CD14-positive monocyte (primary cell): ENCODE measurements around the gene INPP5A. TPM values are rescaled to one million over a fixed set of nuclear protein-coding genes. Genes with fewer than 3 reads are reported as not detected.
A peak's percentile ranks its signal among the peaks of the same experiment; 100 is the strongest.

Experiments used
- DNase-seq, 3 donors: peaks; one replicate each; pipeline ENCODE4 v3.0.0-alpha.2; 2011 to 2022
- H2AFZ ChIP-seq: 2 replicates; pipeline ENCODE4 v1.6.0; 2012; ENCODE audit warnings: mild to moderate bottlenecking, low read depth, low read length, inconsistent platforms; ENCODE audit not compliant: insufficient read depth, poor library complexity, severe bottlenecking
- H3K27ac ChIP-seq, 2 donors: 1 replicate in 1 of 2; 2 replicates in 1 of 2; pipeline ENCODE4 v1.5.1; 2012 to 2013; ENCODE audit warnings: low read length in 2 of 2, control low read depth in 1 of 2, inconsistent platforms in 1 of 2, low read depth in 1 of 2, mild to moderate bottlenecking in 1 of 2
- H3K27me3 ChIP-seq, 2 donors: one replicate each; pipeline versions ENCODE4 v1.6.0 to v1.6.1; 2011 to 2013; ENCODE audit warnings: low read length in 2 of 2; ENCODE audit not compliant: control insufficient read depth in 2 of 2, insufficient read depth in 2 of 2
- H3K36me3 ChIP-seq, 2 donors: replicated peaks in 1 of 2; 1 replicate in 1 of 2; 2 replicates in 1 of 2; pipeline versions ENCODE4 v1.5.1 to v1.6.1; 2012 to 2013; ENCODE audit warnings: low read length in 2 of 2, control low read depth in 1 of 2, inconsistent platforms in 1 of 2, mild to moderate bottlenecking in 1 of 2; ENCODE audit not compliant: insufficient read depth in 2 of 2, control insufficient read depth in 1 of 2
- H3K4me1 ChIP-seq, 2 donors: 1 replicate in 1 of 2; 2 replicates in 1 of 2; pipeline versions ENCODE4 v1.5.1 to v1.6.1; 2012 to 2013; ENCODE audit warnings: low read length in 2 of 2, control low read depth in 1 of 2, inconsistent platforms in 1 of 2, mild to moderate bottlenecking in 1 of 2, moderate library complexity in 1 of 2; ENCODE audit not compliant: insufficient read depth in 2 of 2, control insufficient read depth in 1 of 2
- H3K4me2 ChIP-seq: replicated peaks from 2 replicates; pipeline ENCODE3; 2012; ENCODE audit warnings: low read length, moderate library complexity, mild to moderate bottlenecking; ENCODE audit not compliant: poor library complexity, severe bottlenecking; ENCODE audit errors: extremely low read depth
- H3K4me3 ChIP-seq, 3 experiments: fragments of 200-600 bp in 1 of 3; sonication (generic) in 1 of 3; replicated peaks in 1 of 3; 1 replicate in 2 of 3; 2 replicates in 1 of 3; pipeline ENCODE4 v1.5.1; 2011 to 2013; ENCODE audit warnings: low read length in 3 of 3, mild to moderate bottlenecking in 3 of 3, control low read depth in 2 of 3, low read depth in 2 of 3, inconsistent platforms in 1 of 3, moderate library complexity in 1 of 3
- H3K79me2 ChIP-seq: 2 replicates; pipeline ENCODE4 v1.6.0; 2012; ENCODE audit warnings: mild to moderate bottlenecking, control low read depth, inconsistent platforms, low read length, moderate library complexity; ENCODE audit not compliant: insufficient read depth
- H3K9ac ChIP-seq: 2 replicates; pipeline ENCODE4 v1.6.0; 2017; ENCODE audit warnings: low read length, mild to moderate bottlenecking; ENCODE audit not compliant: insufficient read depth, poor library complexity, severe bottlenecking
- H3K9me3 ChIP-seq, 2 donors: replicated peaks in 1 of 2; 1 replicate in 1 of 2; 2 replicates in 1 of 2; pipeline versions ENCODE4 v1.5.1 to v1.6.1; 2012 to 2013; ENCODE audit warnings: low read length in 2 of 2, control low read depth in 1 of 2; ENCODE audit not compliant: control insufficient read depth in 1 of 2, insufficient read depth in 1 of 2
- H4K20me1 ChIP-seq: 2 replicates; pipeline ENCODE4 v1.6.0; 2012; ENCODE audit warnings: mild to moderate bottlenecking, low read length, control low read depth, moderate library complexity; ENCODE audit not compliant: insufficient read depth
- H3K27ac Mint-ChIP-seq, 7 donors: one replicate each; pipeline ENCODE4 v1.8.0; 2020; ENCODE audit warnings: mild to moderate bottlenecking in 7 of 7, mixed read lengths in 7 of 7, moderate library complexity in 6 of 7, inconsistent platforms in 2 of 7
- H3K27me3 Mint-ChIP-seq, 3 donors: one replicate each; pipeline ENCODE4 v1.8.0; 2021 to 2022; ENCODE audit warnings: low read depth in 3 of 3, mild to moderate bottlenecking in 3 of 3, mixed read lengths in 3 of 3, moderate library complexity in 3 of 3, inconsistent platforms in 1 of 3
- H3K36me3 Mint-ChIP-seq, 2 donors: one replicate each; pipeline ENCODE4 v1.8.0; 2020; ENCODE audit warnings: mixed read lengths in 2 of 2, inconsistent platforms in 1 of 2, mild to moderate bottlenecking in 1 of 2
- H3K4me1 Mint-ChIP-seq: one replicate; pipeline ENCODE4 v1.8.0; 2020; ENCODE audit warnings: mild to moderate bottlenecking, mixed read lengths
- H3K4me3 Mint-ChIP-seq, 2 donors: one replicate each; pipeline ENCODE4 v1.8.0; 2020; ENCODE audit warnings: mild to moderate bottlenecking in 2 of 2, mixed read lengths in 2 of 2, moderate library complexity in 1 of 2
- H3K9me3 Mint-ChIP-seq, 7 donors: one replicate each; pipeline ENCODE4 v1.8.0; 2020 to 2022; ENCODE audit warnings: mixed read lengths in 7 of 7, mild to moderate bottlenecking in 6 of 7, moderate library complexity in 6 of 7, inconsistent platforms in 2 of 7
- WGBS: methylation state at CpG from one replicate; pipeline ENCODE4 v1.1.5; 2013; ENCODE audit warnings: missing lambda C conversion rate; ENCODE audit not compliant: insufficient coverage; 5-methylcytosine and 5-hydroxymethylcytosine counted together
- intact Hi-C, 2 donors: fragments of 100-400 bp; cut with micrococcal nuclease; formaldehyde crosslinking; loops; one replicate each; pipeline versions ENCODE4 v1.15.0 to v1.15.1; 2023
- polyA plus RNA-seq, 3 donors: library from polyadenylated mRNA; depleted of rRNA in 1 of 3; unstranded in 2 of 3; stranded (reverse) in 1 of 3; fragments of 300-500 nt in 2 of 3; fragments of >200 nt in 1 of 3; fragmentation: Illumina TruSeq in 2 of 3; gene quantifications; 1 replicate in 2 of 3; 2 replicates in 1 of 3; pipeline ENCODE4 v1.2.3, GENCODE V29; 2012 to 2021
- TF ChIP-seq, protein P1 (sequence below): fragments of 200-600 bp; IDR thresholded peaks from one replicate; pipeline ENCODE4 v1.8.0; 2022; ENCODE audit warnings: antibody characterized with exemption, mild to moderate bottlenecking

INPP5A gene
- polyA plus RNA-seq, 3 donors: 0.87 to 17.2 (median 2.9) TPM

DNA sequence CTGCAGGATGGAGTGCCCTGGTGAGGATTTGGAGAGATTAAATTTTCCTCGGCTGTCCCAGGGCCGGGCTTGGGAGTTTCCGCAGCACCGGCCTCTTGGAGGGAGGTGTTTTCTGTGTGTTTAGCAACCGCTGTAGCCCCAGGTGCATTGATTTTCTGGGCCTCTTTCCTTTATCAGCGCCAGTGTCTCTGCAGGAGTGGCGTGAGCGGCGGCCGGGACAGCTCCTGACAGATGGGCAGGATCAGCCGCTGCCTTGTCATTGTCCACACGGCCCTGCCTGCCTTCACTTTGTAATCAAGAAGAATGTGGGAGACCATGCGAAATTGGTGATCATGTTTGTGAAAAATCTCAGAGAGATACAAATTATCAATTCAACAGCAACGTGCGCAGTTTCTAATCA, 216.0 kb downstream of the INPP5A start:
- H3K4me3 Mint-ChIP-seq: no peak overlapping the region
- TF ChIP-seq, protein P1, sequence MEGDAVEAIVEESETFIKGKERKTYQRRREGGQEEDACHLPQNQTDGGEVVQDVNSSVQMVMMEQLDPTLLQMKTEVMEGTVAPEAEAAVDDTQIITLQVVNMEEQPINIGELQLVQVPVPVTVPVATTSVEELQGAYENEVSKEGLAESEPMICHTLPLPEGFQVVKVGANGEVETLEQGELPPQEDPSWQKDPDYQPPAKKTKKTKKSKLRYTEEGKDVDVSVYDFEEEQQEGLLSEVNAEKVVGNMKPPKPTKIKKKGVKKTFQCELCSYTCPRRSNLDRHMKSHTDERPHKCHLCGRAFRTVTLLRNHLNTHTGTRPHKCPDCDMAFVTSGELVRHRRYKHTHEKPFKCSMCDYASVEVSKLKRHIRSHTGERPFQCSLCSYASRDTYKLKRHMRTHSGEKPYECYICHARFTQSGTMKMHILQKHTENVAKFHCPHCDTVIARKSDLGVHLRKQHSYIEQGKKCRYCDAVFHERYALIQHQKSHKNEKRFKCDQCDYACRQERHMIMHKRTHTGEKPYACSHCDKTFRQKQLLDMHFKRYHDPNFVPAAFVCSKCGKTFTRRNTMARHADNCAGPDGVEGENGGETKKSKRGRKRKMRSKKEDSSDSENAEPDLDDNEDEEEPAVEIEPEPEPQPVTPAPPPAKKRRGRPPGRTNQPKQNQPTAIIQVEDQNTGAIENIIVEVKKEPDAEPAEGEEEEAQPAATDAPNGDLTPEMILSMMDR: no peak
- intact Hi-C loops: no loop called here
- Histone ChIP-seq H3K36me3 (peaks cover 61 to 76% of the 10 kb centered on the region in 2 donors), H3K9ac (no peak overlapping the region), H3K27ac (no peak overlapping the region), H4K20me1 (no peaks in the 10 kb centered on the region), H3K4me3 (no peak overlapping the region), H3K27me3 (no peaks in the 10 kb centered on the region), H3K9me3 (peaks cover 9 to 12% of the 10 kb centered on the region in 2 donors), H3K4me1 (no peaks in the 10 kb centered on the region), H3K4me2 (no peak overlapping the region), H2AFZ (no peak overlapping the region), H3K79me2 (no peaks in the 10 kb centered on the region)
- peaks cover 5 to 33% (median 12%) of the 10 kb centered on the region in 7 donors for H3K9me3 Mint-ChIP-seq
- H3K27me3 Mint-ChIP-seq: peaks cover 0 to 1% (median 0%) of the 10 kb centered on the region in 3 donors
- peaks cover 62 to 89% of the 10 kb centered on the region in 2 donors for H3K36me3 Mint-ChIP-seq
- no peaks in the 10 kb centered on the region for H3K4me1 Mint-ChIP-seq
- WGBS: 100% methylated on average over 7 of the region's 15 CpGs
- DNase-seq: no peak
- no peak overlapping the region for H3K27ac Mint-ChIP-seq

DNA sequence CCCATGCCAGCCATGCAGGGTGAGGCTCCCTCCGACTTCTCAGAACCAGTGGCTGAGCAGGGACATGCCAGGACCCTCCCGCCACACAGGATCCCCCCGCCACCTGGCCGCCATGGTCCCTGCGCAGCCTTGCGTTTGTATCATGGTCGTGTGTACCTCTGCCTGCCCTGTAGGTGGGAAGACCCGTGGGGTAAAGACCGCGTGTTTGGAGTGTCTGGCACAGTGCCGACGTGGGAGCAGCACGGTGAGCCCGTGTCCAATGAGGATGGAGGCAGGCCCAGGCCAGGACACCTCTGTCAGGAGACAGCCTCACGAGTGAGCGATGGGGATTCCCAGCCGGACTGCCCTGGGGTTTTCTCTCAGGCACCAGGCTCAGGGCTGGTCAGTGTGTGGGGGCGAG, 216.5 kb downstream of the INPP5A start:
- no peak overlapping the region for H3K9ac ChIP-seq
- no peak overlapping the region for H2AFZ ChIP-seq
- intact Hi-C loops: no loop called here
- no peaks in the 10 kb centered on the region for H3K27me3 ChIP-seq
- H3K4me1 Mint-ChIP-seq: no peaks in the 10 kb centered on the region
- peaks cover 5 to 33% (median 12%) of the 10 kb centered on the region in 7 donors for H3K9me3 Mint-ChIP-seq
- H3K79me2 ChIP-seq: no peaks in the 10 kb centered on the region
- H3K9me3 ChIP-seq: peaks cover 9 to 12% of the 10 kb centered on the region in 2 donors
- no peak overlapping the region for H3K4me2 ChIP-seq
- no peaks in the 10 kb centered on the region for H3K4me1 ChIP-seq
- 99% methylated on average over 16 of the region's 18 CpGs for WGBS
- no peak for DNase-seq
- no peak overlapping the region for H3K4me3 ChIP-seq
- H3K27ac ChIP-seq: no peak overlapping the region
- no peaks in the 10 kb centered on the region for H4K20me1 ChIP-seq
- peaks cover 64 to 81% of the 10 kb centered on the region in 2 donors for H3K36me3 ChIP-seq
- peaks cover 66 to 89% of the 10 kb centered on the region in 2 donors for H3K36me3 Mint-ChIP-seq
- peak overlapping the region in 1 of 7 donors; percentile 5 for H3K27ac Mint-ChIP-seq
- TF ChIP-seq, protein P1: no peak
- H3K4me3 Mint-ChIP-seq: no peak overlapping the region
- H3K27me3 Mint-ChIP-seq: peaks cover 0 to 1% (median 0%) of the 10 kb centered on the region in 3 donors
